HAP-1 (cell line): ENCODE results near the gene SPRR2B.
"Not testable (repeated sequence)": the region's sequence is repeated elsewhere in the genome, so short reads cannot be mapped to it uniquely, and the experiment has no call there.

Experiments
- DNase-seq, 2 experiments: peaks; one replicate each; pipeline ENCODE4 v3.0.0-alpha.2; 2016 to 2020; ENCODE audit warnings: low spot score in 2 of 2
- H3K27me3 ChIP-seq: fragments of 250-450 bp; sonication (Bioruptor Pico); 2 replicates; pipeline ENCODE4 v1.5.1; 2020; ENCODE audit warnings: low read depth, mild to moderate bottlenecking, moderate library complexity
- H3K36me3 ChIP-seq: fragments of 250-450 bp; sonication (Bioruptor Pico); replicated peaks from 2 replicates; pipeline ENCODE4 v1.5.1; 2020; ENCODE audit warnings: mild to moderate bottlenecking
- H3K4me1 ChIP-seq: fragments of 250-450 bp; sonication (Bioruptor Pico); 2 replicates; pipeline ENCODE4 v1.5.1; 2020; ENCODE audit warnings: mild to moderate bottlenecking
- H3K4me3 ChIP-seq: fragments of 250-450 bp; sonication (Bioruptor Pico); 2 replicates; pipeline ENCODE4 v1.5.1; 2020; ENCODE audit warnings: mild to moderate bottlenecking, moderate library complexity
- H3K9me3 ChIP-seq: fragments of 250-450 bp; sonication (Bioruptor Pico); 2 replicates; pipeline ENCODE4 v1.5.1; 2020; ENCODE audit warnings: mild to moderate bottlenecking, moderate library complexity
- in situ Hi-C: fragments of 300-500 bp; cut with MboI; formaldehyde crosslinking; loops from 3 replicates; pipeline ENCODE4 v1.14.3; 2020; ENCODE audit warnings: low sequenced_read_pairs, inconsistent platforms, mixed read lengths

Gene SPRR2B

DNA sequence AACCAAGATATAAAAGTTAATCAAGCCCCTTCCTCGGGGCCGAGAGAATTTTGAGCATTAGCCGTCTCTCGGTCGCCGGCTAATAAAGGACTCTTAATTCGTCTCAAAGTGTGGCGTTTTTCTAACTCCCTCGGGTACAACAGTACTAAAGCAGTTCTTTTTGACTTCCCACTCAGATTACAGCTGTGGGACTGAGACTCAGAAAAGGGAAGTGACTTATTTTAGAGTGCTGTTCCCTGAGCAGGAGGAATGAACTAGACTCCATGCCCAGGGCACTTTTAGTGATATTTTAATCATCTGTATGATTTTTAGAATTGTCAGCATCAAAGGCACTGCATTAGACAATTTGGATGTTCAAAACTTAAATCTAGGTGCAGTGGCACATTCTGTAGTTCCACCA is 49.1 kb downstream of the SPRR2B start:
- H3K4me3 ChIP-seq, H3K4me1 ChIP-seq, H3K36me3 ChIP-seq, in situ Hi-C loops, DNase-seq, H3K27me3 ChIP-seq, H3K9me3 ChIP-seq: not testable (repeated sequence)

DNA sequence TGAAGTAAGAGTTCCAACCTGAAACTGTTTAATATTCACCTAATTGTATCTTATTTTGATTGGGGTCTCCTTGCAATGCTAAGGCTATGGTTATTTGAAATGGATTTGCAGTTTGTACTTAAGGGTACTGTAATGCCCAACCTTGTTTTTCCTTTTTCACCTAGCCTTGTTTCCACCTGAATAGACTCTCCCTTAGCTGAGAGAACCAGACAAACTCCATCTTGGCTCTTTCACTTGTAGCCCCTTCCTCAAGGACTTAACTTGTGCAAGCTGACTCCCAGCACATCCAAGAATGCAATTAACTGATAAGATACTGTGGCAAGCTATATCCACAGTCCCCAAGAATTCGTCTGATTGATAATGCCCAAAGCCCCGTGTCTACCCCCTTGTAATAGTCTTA is 49.6 kb downstream of the SPRR2B start:
- H3K27me3 ChIP-seq, H3K4me1 ChIP-seq, H3K9me3 ChIP-seq, H3K36me3 ChIP-seq, in situ Hi-C loops, DNase-seq, H3K4me3 ChIP-seq: not testable (repeated sequence)
